Measurements from ENCODE around the gene KCNMA1. TPM values are rescaled to one million over a fixed set of nuclear protein-coding genes. Genes with fewer than 3 reads are reported as not detected.
A peak's percentile ranks its signal among the peaks of the same experiment; 100 is the strongest.

Gene KCNMA1
- total RNA-seq, 1 donor from 2014 or later: 6.7 TPM

GRCh38 chr10:76990561-76990960 is 647.0 kb downstream of the KCNMA1 start:
- no peak for DNase-seq (ENCODE audit: extremely low read depth, low read depth, low spot score)

- DNase-seq (ENCODE audit: extremely low read depth, low read depth, low spot score): peak; percentile 29
These were observed 652.8 kb downstream of the KCNMA1 start for GRCh38 chr10:76984559-76985443.

GRCh38 chr10:76983624-76984023 is 654.0 kb downstream of the KCNMA1 start:
- no peak for DNase-seq (ENCODE audit: extremely low read depth, low read depth, low spot score)

- DNase-seq (ENCODE audit: extremely low read depth, low read depth, low spot score): no peak
These were observed 654.9 kb downstream of the KCNMA1 start for GRCh38 chr10:76982671-76983070.

GRCh38 chr10:76981251-76981650 is 656.4 kb downstream of the KCNMA1 start:
- no peak for DNase-seq (ENCODE audit: extremely low read depth, low read depth, low spot score)

- no peak for DNase-seq (ENCODE audit: extremely low read depth, low read depth, low spot score)
These were observed 659.7 kb downstream of the KCNMA1 start for GRCh38 chr10:76977901-76978300.

- DNase-seq (ENCODE audit: extremely low read depth, low read depth, low spot score): no peak
These were observed 660.6 kb downstream of the KCNMA1 start for GRCh38 chr10:76977046-76977445.

- DNase-seq (ENCODE audit: extremely low read depth, low read depth, low spot score): no peak
These were observed 661.5 kb downstream of the KCNMA1 start for GRCh38 chr10:76976142-76976541.

- DNase-seq (ENCODE audit: extremely low read depth, low read depth, low spot score): no peak
These were observed 662.5 kb downstream of the KCNMA1 start for GRCh38 chr10:76975126-76975525.

- DNase-seq (ENCODE audit: extremely low read depth, low read depth, low spot score): no peak
These were observed 663.5 kb downstream of the KCNMA1 start for GRCh38 chr10:76974017-76974691.

GRCh38 chr10:76973091-76974016 is 664.3 kb downstream of the KCNMA1 start:
- DNase-seq (ENCODE audit: extremely low read depth, low read depth, low spot score): no peak

- no peak for DNase-seq (ENCODE audit: extremely low read depth, low read depth, low spot score)
These were observed 665.1 kb downstream of the KCNMA1 start for GRCh38 chr10:76972541-76972940.

GRCh38 chr10:76971547-76972170 is 665.9 kb downstream of the KCNMA1 start:
- DNase-seq (ENCODE audit: extremely low read depth, low read depth, low spot score): no peak

GRCh38 chr10:76970711-76971519 is 666.7 kb downstream of the KCNMA1 start:
- DNase-seq (ENCODE audit: extremely low read depth, low read depth, low spot score): no peak

GRCh38 chr10:76969366-76969948 is 668.2 kb downstream of the KCNMA1 start:
- DNase-seq (ENCODE audit: extremely low read depth, low read depth, low spot score): no peak

GRCh38 chr10:76968483-76968882 is 669.1 kb downstream of the KCNMA1 start:
- DNase-seq (ENCODE audit: extremely low read depth, low read depth, low spot score): no peak

- DNase-seq (ENCODE audit: extremely low read depth, low read depth, low spot score): no peak
These were observed 674.8 kb downstream of the KCNMA1 start for GRCh38 chr10:76962851-76963250.

- DNase-seq (ENCODE audit: extremely low read depth, low read depth, low spot score): no peak
These were observed 675.8 kb downstream of the KCNMA1 start for GRCh38 chr10:76961841-76962240.

GRCh38 chr10:76959111-76959510 is 678.5 kb downstream of the KCNMA1 start:
- DNase-seq (ENCODE audit: extremely low read depth, low read depth, low spot score): no peak

Measured in glomerular endothelial cell (primary cell).